GM18909 (cell line): ENCODE data around the gene LZTR1.
"Not testable (repeated sequence)": the region's sequence is repeated elsewhere in the genome, so short reads cannot be mapped to it uniquely, and the experiment has no call there.

Experiments
- ATAC-seq: cut with Tn5 transposase; IDR thresholded peaks from one replicate; pipeline ENCODE4 v1.9.1; 2021; ENCODE audit warnings: mild to moderate bottlenecking; ENCODE audit not compliant: unreplicated experiment, poor library complexity

The LZTR1 gene

GRCh38 chr22:20965104-20965887 is 16.8 kb upstream of the LZTR1 start:
- no peak for ATAC-seq

GRCh38 chr22:20965888-20966855 is 15.9 kb upstream of the LZTR1 start:
- no peak for ATAC-seq

- no peak for ATAC-seq
These were observed 15.0 kb upstream of the LZTR1 start, which contains the start of gene AIFM3 for GRCh38 chr22:20966883-20967696. TSS of gene AIFM3 (plus strand) at chr22:20967255. CDS start at chr22:20967945, 690 bp downstream.

GRCh38 chr22:20967697-20968211 is 14.3 kb upstream of the LZTR1 start:
- ATAC-seq: no peak

- ATAC-seq: no peak
These were observed 13.7 kb upstream of the LZTR1 start for GRCh38 chr22:20968281-20968977.

GRCh38 chr22:20970939-20971657 is 11.0 kb upstream of the LZTR1 start:
- no peak for ATAC-seq

GRCh38 chr22:20972014-20972694 is 9.9 kb upstream of the LZTR1 start:
- ATAC-seq: not testable (repeated sequence)

- ATAC-seq: no peak
These were observed 9.0 kb upstream of the LZTR1 start for GRCh38 chr22:20972933-20973577.

- ATAC-seq: no peak
These were observed 8.3 kb upstream of the LZTR1 start for GRCh38 chr22:20973634-20974286.

GRCh38 chr22:20974336-20974955 is 7.7 kb upstream of the LZTR1 start:
- ATAC-seq: no peak

- no peak for ATAC-seq
These were observed 6.4 kb upstream of the LZTR1 start for GRCh38 chr22:20975541-20976290.

- no peak for ATAC-seq
These were observed 5.7 kb upstream of the LZTR1 start for GRCh38 chr22:20976291-20976877.

- no peak for ATAC-seq
These were observed 5.1 kb upstream of the LZTR1 start for GRCh38 chr22:20977019-20977418.

GRCh38 chr22:20977516-20978170 is 4.5 kb upstream of the LZTR1 start:
- no peak for ATAC-seq

GRCh38 chr22:20978419-20978818 is 3.7 kb upstream of the LZTR1 start:
- no peak for ATAC-seq
